Kidney (tissue), 14 donors: Measurements from ENCODE around the gene ASB16. TPM values are rescaled to one million over a fixed set of nuclear protein-coding genes. Genes with fewer than 3 reads are reported as not detected.
"Not testable (repeated sequence)": the region's sequence is repeated elsewhere in the genome, so short reads cannot be mapped to it uniquely, and the experiment has no call there.

Source experiments
- DNase-seq, 5 donors: peaks; one replicate each; pipeline ENCODE4 v3.0.0-alpha.2; 2013 to 2020
- FAIRE-seq: peaks from 2 replicates; lab custom pipeline; 2012; peaks lifted over from hg19 to GRCh38; lab: Jason Lieb, UNC
- H3K27ac ChIP-seq, 2 donors: one replicate each; pipeline ENCODE4 v1.7.0; 2013; ENCODE audit warnings: low read depth in 2 of 2, low read length in 2 of 2, inconsistent platforms in 1 of 2
- H3K27me3 ChIP-seq: one replicate; pipeline ENCODE4 v1.7.1; 2013; ENCODE audit warnings: low read length, inconsistent platforms; ENCODE audit not compliant: control insufficient read depth, insufficient read depth
- H3K36me3 ChIP-seq, 3 donors: one replicate each; pipeline versions ENCODE4 v1.7.0 to v1.7.1; 2013; ENCODE audit warnings: low read length in 3 of 3, control low read depth in 1 of 3, inconsistent platforms in 1 of 3; ENCODE audit not compliant: insufficient read depth in 3 of 3, control insufficient read depth in 2 of 3
- H3K4me1 ChIP-seq, 3 donors: one replicate each; pipeline versions ENCODE4 v1.7.0 to v1.7.1; 2013; ENCODE audit warnings: low read length in 3 of 3, inconsistent platforms in 1 of 3, low read depth in 1 of 3; ENCODE audit not compliant: control insufficient read depth in 2 of 3, insufficient read depth in 2 of 3
- H3K4me3 ChIP-seq, 3 donors: one replicate each; pipeline versions ENCODE4 v1.7.0 to v1.8.1; 2013; ENCODE audit warnings: low read length in 3 of 3, control low read depth in 1 of 3, inconsistent platforms in 1 of 3
- H3K9ac ChIP-seq, 3 donors: one replicate each; pipeline versions ENCODE4 v1.7.0 to v1.7.1; 2013; ENCODE audit warnings: low read length in 3 of 3, control low read depth in 1 of 3, inconsistent platforms in 1 of 3
- H3K9me3 ChIP-seq, 3 donors: one replicate each; pipeline versions ENCODE4 v1.7.0 to v1.7.1; 2013; ENCODE audit warnings: low read length in 3 of 3, control low read depth in 1 of 3, inconsistent platforms in 1 of 3; ENCODE audit not compliant: control insufficient read depth in 2 of 3, insufficient read depth in 1 of 3
- intact Hi-C: fragments of 100-400 bp; cut with DNase I; formaldehyde crosslinking; loops from one replicate; pipeline ENCODE4 v1.11.1; 2022
- polyA plus RNA-seq: library from polyadenylated mRNA; stranded (reverse); fragments of 350-450 nt; fragmentation: Illumina TruSeq; extraction: RNeasy Lipid Tissue Mini Kit (QIAGEN cat#74804); gene quantifications from one replicate; pipeline ENCODE4 v1.2.3, GENCODE V29; 2014; ENCODE audit warnings: low read depth, low replicate concordance; ENCODE audit not compliant: insufficient read depth
- total RNA-seq: library from RNA; stranded (reverse); fragmentation: NEBNext Ultra II Directional; extraction: Animal tissue kit (Norgen Biotek cat#: 25700); gene quantifications from one replicate; pipeline ENCODE4 v1.2.1, GENCODE V29; 2021
- TF ChIP-seq, protein P1 (sequence below): IDR thresholded peaks from 3 replicates; pipeline ENCODE4 v1.5.1; 2012; ENCODE audit warnings: mild to moderate bottlenecking, moderate library complexity, borderline replicate concordance; ENCODE audit not compliant: insufficient read depth; ENCODE audit errors: extremely low read depth
- donor health status: control.
- donor health status: control.
- donor health status: control.
- donor health status: control.
- donor health status: control.
- donor health status: DM: yes; HTN: yes; CAD: no.
- donor health status: Normal renal cell carcinoma (clear cell type).

The ASB16 gene
- total and polyA plus RNA-seq, 2 donors from 2014 or later: 0.25 to 0.90 TPM

DNA sequence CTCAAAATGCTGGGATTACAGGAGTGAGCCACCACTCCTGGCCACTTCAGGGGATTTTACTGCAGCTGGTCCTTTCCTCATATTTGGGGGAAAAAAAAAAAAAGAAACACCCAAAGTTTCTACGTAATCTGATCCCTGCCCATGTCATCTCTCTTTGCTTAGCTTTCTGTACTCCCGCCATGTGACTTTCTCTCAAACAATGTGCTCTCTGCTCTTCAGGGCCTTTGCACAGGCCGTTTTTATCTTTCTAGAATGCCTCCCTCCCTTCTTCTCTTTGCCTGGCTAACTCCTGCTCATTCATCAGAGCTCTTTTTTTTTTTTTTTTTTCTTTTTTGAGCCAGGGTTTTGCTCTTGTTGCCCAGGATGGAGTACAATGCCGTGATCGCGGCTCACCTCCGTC, 42.1 kb upstream of the ASB16 start:
- no peak overlapping the region for H3K4me3 ChIP-seq
- intact Hi-C loops: no loop called here
- DNase-seq: no peak
- no peaks in the 10 kb centered on the region for H3K36me3 ChIP-seq
- TF ChIP-seq, protein P1, sequence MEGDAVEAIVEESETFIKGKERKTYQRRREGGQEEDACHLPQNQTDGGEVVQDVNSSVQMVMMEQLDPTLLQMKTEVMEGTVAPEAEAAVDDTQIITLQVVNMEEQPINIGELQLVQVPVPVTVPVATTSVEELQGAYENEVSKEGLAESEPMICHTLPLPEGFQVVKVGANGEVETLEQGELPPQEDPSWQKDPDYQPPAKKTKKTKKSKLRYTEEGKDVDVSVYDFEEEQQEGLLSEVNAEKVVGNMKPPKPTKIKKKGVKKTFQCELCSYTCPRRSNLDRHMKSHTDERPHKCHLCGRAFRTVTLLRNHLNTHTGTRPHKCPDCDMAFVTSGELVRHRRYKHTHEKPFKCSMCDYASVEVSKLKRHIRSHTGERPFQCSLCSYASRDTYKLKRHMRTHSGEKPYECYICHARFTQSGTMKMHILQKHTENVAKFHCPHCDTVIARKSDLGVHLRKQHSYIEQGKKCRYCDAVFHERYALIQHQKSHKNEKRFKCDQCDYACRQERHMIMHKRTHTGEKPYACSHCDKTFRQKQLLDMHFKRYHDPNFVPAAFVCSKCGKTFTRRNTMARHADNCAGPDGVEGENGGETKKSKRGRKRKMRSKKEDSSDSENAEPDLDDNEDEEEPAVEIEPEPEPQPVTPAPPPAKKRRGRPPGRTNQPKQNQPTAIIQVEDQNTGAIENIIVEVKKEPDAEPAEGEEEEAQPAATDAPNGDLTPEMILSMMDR: no peak
- FAIRE-seq: no peak
- peaks cover 0 to 2% (median 0%) of the 10 kb centered on the region in 3 donors for H3K4me1 ChIP-seq
- H3K27ac ChIP-seq: no peak overlapping the region
- H3K9me3 ChIP-seq: no peaks in the 10 kb centered on the region
- H3K27me3 ChIP-seq: no peaks in the 10 kb centered on the region
- H3K9ac ChIP-seq: no peak overlapping the region

DNA sequence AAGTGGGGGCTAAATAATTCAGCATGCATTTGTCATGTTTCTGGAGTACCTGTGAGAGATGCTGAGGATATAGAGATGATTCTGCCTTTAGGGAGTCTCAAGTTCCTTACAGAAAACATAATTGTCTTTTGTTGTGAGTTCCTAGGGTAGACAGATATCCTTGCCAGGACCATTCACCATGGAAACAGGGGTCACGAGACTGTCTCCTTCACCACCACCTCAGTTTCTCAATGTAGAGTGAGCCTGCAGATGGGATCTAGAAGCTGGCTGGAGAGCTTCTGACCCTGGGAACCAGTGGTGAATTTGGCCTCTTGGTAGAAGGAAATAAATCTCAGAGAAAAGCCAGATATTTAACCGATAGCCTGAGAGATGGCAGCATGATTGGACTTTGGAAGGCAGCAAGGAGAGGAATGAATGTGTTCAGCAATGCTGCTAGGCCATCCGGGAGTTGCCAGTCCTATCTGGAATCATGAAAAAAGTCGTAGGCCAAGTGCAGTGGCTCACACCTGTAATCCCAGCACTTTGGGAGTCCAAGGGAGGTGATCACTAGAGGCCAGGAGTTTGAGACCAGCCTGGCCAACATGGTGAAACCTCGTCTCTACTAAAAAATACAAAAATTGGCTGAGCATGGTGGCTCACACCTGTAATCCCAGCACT, 39.7 kb upstream of the ASB16 start:
- Histone ChIP-seq H3K9me3 (no peaks in the 10 kb centered on the region), H3K4me3 (no peak overlapping the region), H3K9ac (no peak overlapping the region), H3K4me1 (peaks cover 0 to 2% (median 0%) of the 10 kb centered on the region in 3 donors), H3K27ac (no peak overlapping the region), H3K36me3 (no peaks in the 10 kb centered on the region), H3K27me3 (no peaks in the 10 kb centered on the region)
- TF ChIP-seq, protein P1: no peak
- FAIRE-seq: no peak
- no peak for DNase-seq
- intact Hi-C loops: no loop called here

DNA sequence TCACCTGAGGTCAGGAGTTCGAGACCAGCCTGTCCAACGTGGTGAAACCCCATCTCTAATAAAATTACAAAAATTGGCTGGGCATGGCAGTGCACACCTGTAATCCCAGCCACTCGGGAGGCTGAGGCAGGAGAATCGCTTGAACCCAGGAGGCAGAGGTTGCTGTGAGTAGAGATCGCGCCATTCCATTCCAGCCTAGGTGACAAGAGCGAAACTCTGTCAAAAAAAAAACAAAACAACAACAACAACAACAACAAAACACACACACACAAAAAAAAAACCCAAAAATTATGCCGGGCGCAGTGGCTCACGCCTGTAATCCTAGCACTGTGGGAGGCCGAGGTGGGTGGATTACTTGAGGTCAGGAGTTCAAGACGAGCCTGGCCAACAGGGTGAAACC, 39.1 kb upstream of the ASB16 start:
- H3K27ac ChIP-seq, DNase-seq, H3K4me1 ChIP-seq, intact Hi-C loops, H3K27me3 ChIP-seq, FAIRE-seq, H3K36me3 ChIP-seq, H3K9ac ChIP-seq, H3K9me3 ChIP-seq, H3K4me3 ChIP-seq: not testable (repeated sequence)

DNA sequence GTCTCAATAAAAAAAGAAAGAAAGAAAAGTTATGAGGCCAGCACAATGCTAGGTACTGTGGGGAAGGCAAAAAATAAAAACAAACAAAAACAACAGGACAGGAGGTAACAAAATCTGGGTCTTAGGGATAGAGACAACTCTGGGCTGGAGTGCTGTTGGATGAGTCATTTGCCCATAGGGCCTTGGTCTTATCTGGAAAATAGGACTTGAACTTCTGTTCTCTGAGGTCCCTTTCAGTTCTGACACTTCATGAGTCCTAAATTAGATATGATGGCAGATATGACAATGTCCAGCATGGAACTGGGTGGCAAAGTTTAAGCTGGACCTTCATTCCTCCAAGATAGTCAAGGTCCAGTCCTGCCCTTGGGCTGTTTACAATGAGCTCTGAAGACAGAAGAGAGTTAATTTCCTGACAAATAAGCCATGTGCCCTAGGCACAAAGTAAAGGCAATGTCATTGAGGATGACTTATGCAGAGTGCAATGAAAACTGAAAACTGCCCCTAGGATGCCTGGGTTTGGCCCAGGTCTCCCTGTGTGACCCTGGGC, 38.2 kb upstream of the ASB16 start:
- H3K4me1 ChIP-seq: peaks cover 0 to 2% (median 0%) of the 10 kb centered on the region in 3 donors
- H3K36me3 ChIP-seq: no peaks in the 10 kb centered on the region
- H3K4me3 ChIP-seq: no peak overlapping the region
- H3K9me3 ChIP-seq: no peaks in the 10 kb centered on the region
- intact Hi-C loops: no loop called here
- H3K27me3 ChIP-seq: no peaks in the 10 kb centered on the region
- no peak overlapping the region for H3K9ac ChIP-seq
- TF ChIP-seq, protein P1: no peak
- H3K27ac ChIP-seq: no peak overlapping the region
- no peak for FAIRE-seq
- DNase-seq: no peak
